Frontal cortex (tissue), 4 donors: ENCODE data around the gene RAB40AL. TPM values are rescaled to one million over a fixed set of nuclear protein-coding genes. Genes with fewer than 3 reads are reported as not detected.

ENCODE experiments used
- DNase-seq, 2 donors: peaks; one replicate each; pipeline ENCODE4 v3.0.0; 2012; ENCODE audit warnings: low spot score in 2 of 2
- FAIRE-seq: peaks from 2 replicates; lab custom pipeline; 2012; peaks lifted over from hg19 to GRCh38; lab: Jason Lieb, UNC
- total RNA-seq: library from RNA; depleted of rRNA; stranded (reverse); fragments of >200 nt; gene quantifications from one replicate; pipeline ENCODE4 v1.2.3, GENCODE V29; 2014
- donor health status: control.
- donor health status: control.
- donor health status: control.

Gene RAB40AL
- total RNA-seq, 1 donor from 2014 or later = 0.82 TPM

- FAIRE-seq (no peak), DNase-seq (no peak)
Measured at GRCh38 chrX:102978594-102978993, 41.5 kb downstream of the RAB40AL start.

GRCh38 chrX:102979536-102979935, 42.5 kb downstream of the RAB40AL start:
- no peak for FAIRE-seq

GRCh38 chrX:102983205-102983604, 46.1 kb downstream of the RAB40AL start:
- DNase-seq = no peak
- FAIRE-seq = no peak

More at GRCh38 chrX:102979536-102979935, 42.5 kb downstream of the RAB40AL start:
- no peak for DNase-seq

GRCh38 chrX:102985192-102985591, 48.1 kb downstream of the RAB40AL start:
- DNase-seq (no peak), FAIRE-seq (no peak)

Other genes starting within 250 kb of the RAB40AL start
- 84.8 TPM for gene GPRASP2, start 224.8 kb upstream of the RAB40AL start, total RNA-seq
- 62.0 TPM for gene GPRASP3, start 216.5 kb upstream of the RAB40AL start, total RNA-seq
- 127 TPM for gene BEX1, start 126.9 kb downstream of the RAB40AL start, total RNA-seq
- not detected for gene NXF3, start 155.9 kb downstream of the RAB40AL start, total RNA-seq